A549 (cell line): ENCODE measurements around the gene CNTN1. TPM values are rescaled to one million over a fixed set of nuclear protein-coding genes. Genes with fewer than 3 reads are reported as not detected.

Source experiments
- ATAC-seq, 2 experiments: fragments of 200-7000 bp in 1 of 2; fragments of >200 bp in 1 of 2; cut with Nextera tagmentation in 1 of 2; cut with Tn5 transposase in 1 of 2; 3 replicates each; pipeline versions ENCODE4 v1.8.0 to v1.9.1; 2018 to 2020; ENCODE audit warnings: mild to moderate bottlenecking in 1 of 2, moderate library complexity in 1 of 2
- CTCF ChIA-PET: fragments of 300-600 bp; sonication (Branson Sonifier 250); formaldehyde crosslinking; extraction: SDS; loops from one replicate; lab custom pipeline; 2021; ENCODE audit warnings: antibody characterized with exemption, inconsistent platforms; lab: Yijun Ruan, JAX
- POLR2A ChIA-PET: fragments of 350-600 bp; formaldehyde crosslinking; extraction: SDS; loops from one replicate; lab custom pipeline; 2021; ENCODE audit warnings: antibody characterized with exemption, inconsistent platforms; lab: Yijun Ruan, JAX
- DNase-seq, 2 experiments: peaks; one replicate each; pipeline versions ENCODE4 v3.0.0 to v3.0.0-alpha.2; 2011 to 2016; ENCODE audit warnings: low read depth in 1 of 2, low spot score in 1 of 2
- FAIRE-seq: peaks from 2 replicates; lab custom pipeline; 2011; peaks lifted over from hg19 to GRCh38; lab: Jason Lieb, UNC
- H3K27ac ChIP-seq, 2 experiments: fragments of >200 bp; sonication (Bioruptor Twin); formaldehyde crosslinking; 3 replicates each; pipeline ENCODE4 v1.5.1; 2016 to 2017
- H3K4me1 ChIP-seq: fragments of >200 bp; sonication (Bioruptor Twin); formaldehyde crosslinking; 3 replicates; pipeline ENCODE4 v1.6.1; 2016
- H3K4me2 ChIP-seq: fragments of >200 bp; sonication (Bioruptor Twin); formaldehyde crosslinking; 3 replicates; pipeline ENCODE4 v1.6.1; 2016
- H3K4me3 ChIP-seq: fragments of >200 bp; sonication (Bioruptor Twin); formaldehyde crosslinking; 3 replicates; pipeline ENCODE4 v1.5.1; 2016
- H3K9me3 ChIP-seq: fragments of >200 bp; sonication (Bioruptor Twin); formaldehyde crosslinking; 3 replicates; pipeline ENCODE4 v1.6.1; 2016
- CBX8 ChIP-seq: fragments of 200-600 bp; sonication (generic); IDR thresholded peaks from 2 replicates; pipeline ENCODE4 v1.6.1; 2016
- EHF ChIP-seq: fragments of 250-450 bp; sonication (Bioruptor Pico); IDR thresholded peaks from 2 replicates; pipeline ENCODE4 v1.5.0; 2020; ENCODE audit warnings: mild to moderate bottlenecking
- FOSL2 ChIP-seq, 2 experiments: fragments of 450-650 bp in 1 of 2; fragments of >200 bp in 1 of 2; sonication (Bioruptor Twin) in 1 of 2; formaldehyde crosslinking; IDR thresholded peaks; 2 replicates each; pipeline versions ENCODE4 v1.5.0 to v1.6.1; 2016 to 2020; ENCODE audit warnings: mild to moderate bottlenecking in 1 of 2, moderate library complexity in 1 of 2
- FOXS1 ChIP-seq: fragments of 250-450 bp; sonication (Bioruptor Pico); IDR thresholded peaks from 2 replicates; pipeline ENCODE4 v1.5.0; 2020; ENCODE audit warnings: mild to moderate bottlenecking, moderate library complexity
- HES2 ChIP-seq: fragments of >200 bp; sonication (Bioruptor Twin); formaldehyde crosslinking; IDR thresholded peaks from 2 replicates; pipeline ENCODE4 v1.6.1; 2016
- HEYL ChIP-seq: fragments of 250-450 bp; sonication (Bioruptor Pico); IDR thresholded peaks from 2 replicates; pipeline ENCODE4 v1.8.0; 2021; ENCODE audit warnings: mild to moderate bottlenecking, moderate library complexity
- HOXB5 ChIP-seq: fragments of 250-450 bp; sonication (Bioruptor Pico); IDR thresholded peaks from 2 replicates; pipeline ENCODE4 v1.5.0; 2020; ENCODE audit warnings: mild to moderate bottlenecking, moderate library complexity
- POLR2A ChIP-seq: IDR thresholded peaks from 2 replicates; pipeline ENCODE4 v1.6.1; 2012; ENCODE audit warnings: mild to moderate bottlenecking, low read length
- RAD21 ChIP-seq, 2 experiments: fragments of >200 bp in 1 of 2; sonication (Bioruptor Twin) in 1 of 2; formaldehyde crosslinking in 1 of 2; IDR thresholded peaks in 1 of 2; conservative IDR thresholded peaks in 1 of 2; 2 replicates in 1 of 2; 3 replicates in 1 of 2; pipeline ENCODE4 v1.6.1; 2012 to 2018; ENCODE audit warnings: inconsistent platforms in 1 of 2
- SREBF2 ChIP-seq: fragments of 450-650 bp; IDR thresholded peaks from 2 replicates; pipeline ENCODE4 v1.6.1; 2014; ENCODE audit warnings: mild to moderate bottlenecking, moderate library complexity
- TFCP2L1 ChIP-seq: fragments of 250-450 bp; sonication (Bioruptor Pico); IDR thresholded peaks from 2 replicates; pipeline ENCODE4 v1.5.0; 2021; ENCODE audit warnings: mild to moderate bottlenecking
- WGBS: methylation state at CpG from one replicate; pipeline ENCODE4 v1.1.6; 2017; ENCODE audit errors: missing lambda C conversion rate; 5-methylcytosine and 5-hydroxymethylcytosine counted together
- polyA plus RNA-seq, 4 experiments: library from polyadenylated mRNA; depleted of rRNA in 3 of 4; stranded (reverse); fragments of >200 nt; fragmentation: RNase III in 1 of 4; extraction: RNeasy Plus Mini Kit Qiagen cat#74134 plus additional on column Dnase treatment in 1 of 4; gene quantifications; 2 replicates in 3 of 4; 3 replicates in 1 of 4; pipeline ENCODE4 v1.2.3, GENCODE V29; 2011 to 2017
- TF ChIP-seq, protein P1 (sequence below): IDR thresholded peaks from 2 replicates; pipeline ENCODE4 v1.6.1; 2012
- TF ChIP-seq, protein P2 (sequence below): fragments of >200 bp; sonication (Bioruptor Twin); formaldehyde crosslinking; IDR thresholded peaks from 3 replicates; pipeline ENCODE4 v1.5.1; 2016

Gene CNTN1
- polyA plus RNA-seq, 2 of the 4 experiments (the other 2 are of a cell fraction): 69.7 to 175 TPM

GRCh38 chr12:40752011-40752410 lies 59.8 kb downstream of the CNTN1 start:
- FAIRE-seq: peak; percentile 28
- H3K4me3 ChIP-seq: no peak overlapping the region
- H3K4me1 ChIP-seq: peaks cover 21% of the 10 kb centered on the region
- 65% methylated on average over 2 of the region's 2 CpGs for WGBS
- H3K9me3 ChIP-seq: no peaks in the 10 kb centered on the region
- no peak overlapping the region for H3K27ac ChIP-seq
- no peak for DNase-seq
- ChIA-PET CTCF (no interaction called here), POLR2A (no interaction called here)
- no peak overlapping the region for H3K4me2 ChIP-seq
- TF ChIP-seq POLR2A (no peak), SREBF2 (no peak), HES2 (no peak), HOXB5 (CRISPR knock-in tag) (no peak), FOXS1 (CRISPR knock-in tag) (no peak), HEYL (CRISPR knock-in tag) (no peak), FOSL2 (IDR thresholded peaks at IDR 0.05) (no peak), FOSL2 (CRISPR knock-in tag; IDR thresholded peaks at IDR 0.05) (no peak), RAD21 (conservative IDR thresholded peaks at IDR 0.05 in 1 of 2, IDR thresholded peaks at IDR 0.05 in 1 of 2) (no peak)
- TF ChIP-seq, protein P1, sequence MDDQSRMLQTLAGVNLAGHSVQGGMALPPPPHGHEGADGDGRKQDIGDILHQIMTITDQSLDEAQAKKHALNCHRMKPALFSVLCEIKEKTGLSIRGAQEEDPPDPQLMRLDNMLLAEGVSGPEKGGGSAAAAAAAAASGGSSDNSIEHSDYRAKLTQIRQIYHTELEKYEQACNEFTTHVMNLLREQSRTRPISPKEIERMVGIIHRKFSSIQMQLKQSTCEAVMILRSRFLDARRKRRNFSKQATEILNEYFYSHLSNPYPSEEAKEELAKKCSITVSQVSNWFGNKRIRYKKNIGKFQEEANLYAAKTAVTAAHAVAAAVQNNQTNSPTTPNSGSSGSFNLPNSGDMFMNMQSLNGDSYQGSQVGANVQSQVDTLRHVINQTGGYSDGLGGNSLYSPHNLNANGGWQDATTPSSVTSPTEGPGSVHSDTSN: no peak
- ATAC-seq: no peak

DNA sequence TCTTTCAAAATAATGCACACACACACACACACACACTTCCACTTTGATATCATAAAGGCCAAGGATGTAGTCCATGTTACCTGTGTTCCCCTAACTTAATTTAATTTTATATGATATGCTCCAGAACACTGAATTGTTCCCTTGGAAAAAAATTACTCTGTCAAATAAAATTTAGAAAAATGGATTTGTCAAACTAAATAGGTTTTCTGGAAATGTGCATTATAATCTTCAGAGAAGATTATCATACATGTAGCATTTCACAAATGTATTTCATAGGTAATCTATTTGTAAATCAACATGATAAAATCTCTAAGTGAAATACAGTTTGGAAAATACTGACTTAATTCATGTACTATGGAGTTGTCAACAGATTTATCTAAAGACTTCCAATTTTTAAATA lies 68.6 kb downstream of the CNTN1 start:
- no peak overlapping the region for H3K4me3 ChIP-seq
- ChIA-PET POLR2A (no interaction called here), CTCF (interaction anchor here (1.4 kb wide), 1 partner anchor 10 kb away, joined by 3 read pairs; no protein-coding TSS in a partner anchor)
- H3K27ac ChIP-seq: no peak overlapping the region
- TF ChIP-seq CBX8 (no peak), FOXS1 (CRISPR knock-in tag) (no peak)
- no peak for DNase-seq
- no peaks in the 10 kb centered on the region for H3K9me3 ChIP-seq
- ATAC-seq: no peak
- H3K4me2 ChIP-seq: no peak overlapping the region
- H3K4me1 ChIP-seq: peaks cover 6% of the 10 kb centered on the region; the same call in 1 of the 3 replicates
- no peak for FAIRE-seq

DNA sequence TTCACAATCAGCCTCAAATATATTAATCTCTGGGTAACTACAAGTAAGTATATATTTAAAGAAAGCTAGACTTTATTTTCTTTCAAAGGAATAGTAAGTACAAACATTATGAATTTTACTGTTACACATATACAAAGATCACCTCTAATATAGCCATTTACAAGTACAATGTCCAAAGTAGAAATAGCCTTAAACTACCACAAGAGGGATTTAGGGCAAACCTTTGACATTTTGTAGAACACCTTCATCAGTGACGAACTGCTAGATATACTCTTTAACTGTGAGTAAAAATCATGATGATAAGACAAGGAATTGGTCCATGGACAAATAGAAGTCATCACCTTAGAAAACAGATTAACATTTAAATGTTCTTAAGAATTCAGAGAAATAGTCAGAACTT lies 69.8 kb downstream of the CNTN1 start:
- no peaks in the 10 kb centered on the region for H3K9me3 ChIP-seq
- H3K4me2 ChIP-seq: no peak overlapping the region
- H3K4me3 ChIP-seq: no peak overlapping the region
- WGBS: 68% methylated on average over 1 of the region's 1 CpG
- FAIRE-seq: peak; percentile 81
- POLR2A ChIA-PET: no interaction called here
- no peak for TF ChIP-seq HES2
- TF ChIP-seq, protein P2, sequence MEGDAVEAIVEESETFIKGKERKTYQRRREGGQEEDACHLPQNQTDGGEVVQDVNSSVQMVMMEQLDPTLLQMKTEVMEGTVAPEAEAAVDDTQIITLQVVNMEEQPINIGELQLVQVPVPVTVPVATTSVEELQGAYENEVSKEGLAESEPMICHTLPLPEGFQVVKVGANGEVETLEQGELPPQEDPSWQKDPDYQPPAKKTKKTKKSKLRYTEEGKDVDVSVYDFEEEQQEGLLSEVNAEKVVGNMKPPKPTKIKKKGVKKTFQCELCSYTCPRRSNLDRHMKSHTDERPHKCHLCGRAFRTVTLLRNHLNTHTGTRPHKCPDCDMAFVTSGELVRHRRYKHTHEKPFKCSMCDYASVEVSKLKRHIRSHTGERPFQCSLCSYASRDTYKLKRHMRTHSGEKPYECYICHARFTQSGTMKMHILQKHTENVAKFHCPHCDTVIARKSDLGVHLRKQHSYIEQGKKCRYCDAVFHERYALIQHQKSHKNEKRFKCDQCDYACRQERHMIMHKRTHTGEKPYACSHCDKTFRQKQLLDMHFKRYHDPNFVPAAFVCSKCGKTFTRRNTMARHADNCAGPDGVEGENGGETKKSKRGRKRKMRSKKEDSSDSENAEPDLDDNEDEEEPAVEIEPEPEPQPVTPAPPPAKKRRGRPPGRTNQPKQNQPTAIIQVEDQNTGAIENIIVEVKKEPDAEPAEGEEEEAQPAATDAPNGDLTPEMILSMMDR: 0 out of 3 replicates have a peak, but pooled peaks have one; percentile 9
- TF ChIP-seq EHF (CRISPR knock-in tag): no peak
- TF ChIP-seq RAD21 (conservative IDR thresholded peaks at IDR 0.05 in 1 of 2, IDR thresholded peaks at IDR 0.05 in 1 of 2): peak in 1 of 2 experiments; percentile 11; a peak in 1 of 5 replicates
- TF ChIP-seq, all 56 proteins: peak for 2
- CTCF ChIA-PET: no interaction called here
- ATAC-seq (peak in 1 of 2 experiments; percentile 62; a peak in 3 of 6 replicates), DNase-seq (peak in 1 of 2 experiments; percentile 32)
- H3K27ac ChIP-seq: no peak overlapping the region
- peaks cover 6% of the 10 kb centered on the region; the same call in 1 of the 3 replicates for H3K4me1 ChIP-seq

GRCh38 chr12:40768125-40768864 lies 76.1 kb downstream of the CNTN1 start:
- 81% methylated on average over 8 of the region's 8 CpGs for WGBS
- FAIRE-seq: no peak
- TF ChIP-seq TFCP2L1: no peak
- TF ChIP-seq, all 56 proteins: peak for 0
- Histone ChIP-seq H3K9me3 (no peaks in the 10 kb centered on the region), H3K4me2 (no peak overlapping the region), H3K4me3 (no peak overlapping the region), H3K27ac (no peak overlapping the region), H3K4me1 (no peaks in the 10 kb centered on the region)
- DNase-seq: no peak
- no peak for ATAC-seq
- ChIA-PET CTCF (no interaction called here), POLR2A (no interaction called here)
